DOHH2 (cell line): ENCODE data around the gene BACE2.

Source experiments
- CTCF ChIP-seq: fragments of 200-600 bp; sonication (generic); IDR thresholded peaks from one replicate; pipeline ENCODE4 v1.5.1; 2014; ENCODE audit warnings: antibody characterized with exemption, mild to moderate bottlenecking, low read depth, low read length; ENCODE audit not compliant: poor library complexity, severe bottlenecking
- EZH2phosphoT487 ChIP-seq: fragments of 200-600 bp; sonication (generic); IDR thresholded peaks from 2 replicates; pipeline ENCODE4 v1.6.1; 2017; ENCODE audit warnings: borderline replicate concordance, mild to moderate bottlenecking, antibody characterized with exemption, low read length, moderate library complexity, mixed read lengths

- TF ChIP-seq CTCF = no peak
- TF ChIP-seq EZH2phosphoT487 = no peak
Measured at GRCh38 chr21:41197582-41197981, 29.6 kb downstream of the BACE2 start.
